Measurements from ENCODE around the gene LILRB4.
"Not testable (repeated sequence)": the region's sequence is repeated elsewhere in the genome, so short reads cannot be mapped to it uniquely, and the experiment has no call there.

Gene LILRB4

GRCh38 chr19:54646331-54646841 lies 16.4 kb upstream of the LILRB4 start:
- no peak overlapping the region for H3K27ac ChIP-seq
- no peak for DNase-seq (ENCODE audit: low read depth, low spot score)

- no peak for DNase-seq (ENCODE audit: low read depth, low spot score)
- H3K27ac ChIP-seq = no peak overlapping the region
These were observed 14.7 kb upstream of the LILRB4 start for GRCh38 chr19:54648129-54648528.

GRCh38 chr19:54650108-54650655 lies 12.6 kb upstream of the LILRB4 start:
- no peak overlapping the region for H3K27ac ChIP-seq
- no peak for DNase-seq (ENCODE audit: low read depth, low spot score)

GRCh38 chr19:54653181-54653809 lies 9.5 kb upstream of the LILRB4 start:
- DNase-seq (ENCODE audit: low read depth, low spot score) = no peak
- no peak overlapping the region for H3K27ac ChIP-seq

GRCh38 chr19:54654447-54655321 lies 8.1 kb upstream of the LILRB4 start:
- no peak for DNase-seq (ENCODE audit: low read depth, low spot score)
- no peak overlapping the region for H3K27ac ChIP-seq

- no peak for DNase-seq (ENCODE audit: low read depth, low spot score)
- no peak overlapping the region for H3K27ac ChIP-seq
These were observed 3.5 kb upstream of the LILRB4 start for GRCh38 chr19:54659300-54659699.

- no peak overlapping the region for H3K27ac ChIP-seq
- DNase-seq (ENCODE audit: low read depth, low spot score) = no peak
These were observed 2.5 kb upstream of the LILRB4 start for GRCh38 chr19:54660306-54660705.

- DNase-seq (ENCODE audit: low read depth, low spot score) = no peak
- H3K27ac ChIP-seq = no peak overlapping the region
These were observed 1.8 kb upstream of the LILRB4 start for GRCh38 chr19:54660964-54661363.

GRCh38 chr19:54661846-54662481 lies 821 bp upstream of the LILRB4 start:
- no peak overlapping the region for H3K27ac ChIP-seq
- DNase-seq (ENCODE audit: low read depth, low spot score) = no peak

GRCh38 chr19:54665530-54665929 lies 2.7 kb downstream of the LILRB4 start:
- H3K27ac ChIP-seq = no peak overlapping the region
- no peak for DNase-seq (ENCODE audit: low read depth, low spot score)

GRCh38 chr19:54667217-54667616 lies 4.4 kb downstream of the LILRB4 start:
- no peak for DNase-seq (ENCODE audit: low read depth, low spot score)
- H3K27ac ChIP-seq = no peak overlapping the region

- DNase-seq (ENCODE audit: low read depth, low spot score) = no peak
- H3K27ac ChIP-seq = no peak overlapping the region
These were observed 5.6 kb downstream of the LILRB4 start for GRCh38 chr19:54668353-54668752.

- no peak for DNase-seq (ENCODE audit: low read depth, low spot score)
- no peak overlapping the region for H3K27ac ChIP-seq
These were observed 8.0 kb downstream of the LILRB4 start for GRCh38 chr19:54670576-54671357.

- no peak for DNase-seq (ENCODE audit: low read depth, low spot score)
These were observed 10.4 kb downstream of the LILRB4 start for GRCh38 chr19:54673222-54673621.

GRCh38 chr19:54674021-54674617 lies 11.3 kb downstream of the LILRB4 start:
- no peak for DNase-seq (ENCODE audit: low read depth, low spot score)
- H3K27ac ChIP-seq = no peak overlapping the region

More at GRCh38 chr19:54673222-54673621, 10.4 kb downstream of the LILRB4 start:
- H3K27ac ChIP-seq = no peak overlapping the region

- DNase-seq (ENCODE audit: low read depth, low spot score) = not testable (repeated sequence)
These were observed 13.5 kb downstream of the LILRB4 start for GRCh38 chr19:54676210-54676834.

GRCh38 chr19:54677217-54677616 lies 14.4 kb downstream of the LILRB4 start:
- no peak for DNase-seq (ENCODE audit: low read depth, low spot score)
- H3K27ac ChIP-seq = no peak overlapping the region

More at GRCh38 chr19:54676210-54676834, 13.5 kb downstream of the LILRB4 start:
- H3K27ac ChIP-seq = not testable (repeated sequence)

GRCh38 chr19:54681596-54681995 lies 18.8 kb downstream of the LILRB4 start:
- DNase-seq (ENCODE audit: low read depth, low spot score) = not testable (repeated sequence)

GRCh38 chr19:54682306-54682856 lies 19.6 kb downstream of the LILRB4 start:
- DNase-seq (ENCODE audit: low read depth, low spot score) = no peak
- H3K27ac ChIP-seq = no peak overlapping the region

More at GRCh38 chr19:54681596-54681995, 18.8 kb downstream of the LILRB4 start:
- H3K27ac ChIP-seq = not testable (repeated sequence)

All from epithelial cell of prostate (primary cell).